Activated CD4-positive, alpha-beta T cell treated with anti-CD3 and anti-CD28 coated beads, Interleukin-2, Interleukin-6, amounts not matched to agents 100 ng/mL and 50 ng/mL, durations not matched to agents 16 hours and 8 hours (primary cell): ENCODE measurements around the gene PCSK5.
"Not testable (repeated sequence)": the region's sequence is repeated elsewhere in the genome, so short reads cannot be mapped to it uniquely, and the experiment has no call there.

Source experiments
- DNase-seq: peaks from one replicate; pipeline ENCODE4 v3.0.0-alpha.2; 2020

The PCSK5 gene

GRCh38 chr9:76289703-76290102, 399.2 kb downstream of the PCSK5 start:
- DNase-seq: no peak

- DNase-seq: no peak
Measured at GRCh38 chr9:76290555-76290954, 400.1 kb downstream of the PCSK5 start.

GRCh38 chr9:76292246-76292645, 401.8 kb downstream of the PCSK5 start:
- no peak for DNase-seq

- DNase-seq: no peak
Measured at GRCh38 chr9:76292658-76293057, 402.2 kb downstream of the PCSK5 start.

GRCh38 chr9:76294301-76294700, 403.8 kb downstream of the PCSK5 start:
- DNase-seq: no peak

- DNase-seq: no peak
Measured at GRCh38 chr9:76296561-76297310, 406.3 kb downstream of the PCSK5 start.

GRCh38 chr9:76297721-76298239, 407.3 kb downstream of the PCSK5 start:
- no peak for DNase-seq

- no peak for DNase-seq
Measured at GRCh38 chr9:76298521-76299144, 408.2 kb downstream of the PCSK5 start.

GRCh38 chr9:76302543-76302942, 412.1 kb downstream of the PCSK5 start:
- DNase-seq: no peak

- DNase-seq: peak; percentile 52
Measured at GRCh38 chr9:76302947-76303550, 412.6 kb downstream of the PCSK5 start.

GRCh38 chr9:76307047-76307446, 416.6 kb downstream of the PCSK5 start:
- DNase-seq: not testable (repeated sequence)

- DNase-seq: no peak
Measured at GRCh38 chr9:76310577-76310976, 420.1 kb downstream of the PCSK5 start.

GRCh38 chr9:76310991-76311390, 420.5 kb downstream of the PCSK5 start:
- no peak for DNase-seq

- no peak for DNase-seq
Measured at GRCh38 chr9:76311537-76311936, 421.1 kb downstream of the PCSK5 start.

GRCh38 chr9:76313771-76314170, 423.3 kb downstream of the PCSK5 start:
- DNase-seq: no peak

- no peak for DNase-seq
Measured at GRCh38 chr9:76314321-76314720, 423.8 kb downstream of the PCSK5 start.

GRCh38 chr9:76316069-76316468, 425.6 kb downstream of the PCSK5 start:
- DNase-seq: no peak

GRCh38 chr9:76319466-76319865, 429.0 kb downstream of the PCSK5 start:
- DNase-seq: not testable (repeated sequence)

- no peak for DNase-seq
Measured at GRCh38 chr9:76321195-76321828, 430.8 kb downstream of the PCSK5 start.

GRCh38 chr9:76322810-76323209, 432.3 kb downstream of the PCSK5 start:
- no peak for DNase-seq

- DNase-seq: no peak
Measured at GRCh38 chr9:76323490-76323889, 433.0 kb downstream of the PCSK5 start.

GRCh38 chr9:76324030-76324429, 433.6 kb downstream of the PCSK5 start:
- DNase-seq: not testable (repeated sequence)

GRCh38 chr9:76330034-76330433, 439.6 kb downstream of the PCSK5 start:
- DNase-seq: no peak
